Erythroblast (primary cell): ENCODE results near the gene NR1H2.

Source experiments
- GATA1 ChIP-seq: IDR thresholded peaks from 2 replicates; pipeline ENCODE4 v1.6.1; 2011; ENCODE audit warnings: low read depth, mild to moderate bottlenecking, control low read depth, low read length, moderate library complexity
- POLR2A ChIP-seq: IDR thresholded peaks from 2 replicates; pipeline ENCODE4 v1.6.1; 2011; ENCODE audit warnings: mild to moderate bottlenecking, low read length

- TF ChIP-seq POLR2A (no peak), GATA1 (no peak)
Observed at GRCh38 chr19:50409347-50409746, 33.1 kb downstream of the NR1H2 start.
